ENCODE measurements around the gene DCD. TPM values are rescaled to one million over a fixed set of nuclear protein-coding genes. Genes with fewer than 3 reads are reported as not detected.

DCD gene
- total and polyA plus RNA-seq, 2 of the 8 experiments (the other 6 are each of a cell fraction or from before 2014, with no cell fraction given), result not detected

GRCh38 chr12:54608769-54609168, 39.4 kb downstream of the DCD start (continued):
- TF ChIP-seq CHD7 (IDR thresholded peaks at IDR 0.05; ENCODE audit: insufficient replicate concordance, low read length) (no peak), CREB1 (IDR thresholded peaks at IDR 0.05) (no peak), CBX8 (IDR thresholded peaks at IDR 0.05; ENCODE audit: borderline replicate concordance, low read depth, low read length) (no peak), MAFK (IDR thresholded peaks at IDR 0.05; ENCODE audit: low read depth, low read length) (no peak), NRF1 (IDR thresholded peaks at IDR 0.05; ENCODE audit: low read depth, low read length) (no peak), SUZ12 (IDR thresholded peaks at IDR 0.05; ENCODE audit: low read length) (no peak), RNF2 (IDR thresholded peaks at IDR 0.05; ENCODE audit: borderline replicate concordance, low read depth, low read length, missing control alignments, poor library complexity, severe bottlenecking) (no peak), POLR2A (IDR thresholded peaks at IDR 0.05; ENCODE audit: control extremely low read depth in 1 of 2, low read depth in 2 of 2, low read length in 2 of 2) (no peak), JUND (IDR thresholded peaks at IDR 0.05; ENCODE audit: low read length) (no peak), SIX5 (IDR thresholded peaks at IDR 0.05; ENCODE audit: low read depth, low read length) (no peak), RFX5 (IDR thresholded peaks at IDR 0.05; ENCODE audit: borderline replicate concordance, low read depth, low read length) (no peak), POLR2AphosphoS5 (IDR thresholded peaks at IDR 0.05; ENCODE audit: low read depth, low read length) (no peak), HDAC6 (IDR thresholded peaks at IDR 0.05; ENCODE audit: low read depth, low read length) (no peak)
